Ascending aorta (tissue), 2 donors: ENCODE results near the gene EPM2AIP1. TPM values are rescaled to one million over a fixed set of nuclear protein-coding genes. Genes with fewer than 3 reads are reported as not detected.

Experiments used
- DNase-seq, 2 donors: peaks; one replicate each; pipeline ENCODE4 v3.0.0-alpha.2; 2019; ENCODE audit warnings: low spot score in 2 of 2
- H3K27ac ChIP-seq, 2 donors: fragments of 200-600 bp; sonication (generic); one replicate each; pipeline ENCODE4 v1.5.1; 2016 to 2017; ENCODE audit warnings: mild to moderate bottlenecking in 1 of 2
- H3K27me3 ChIP-seq: fragments of 200-600 bp; sonication (generic); one replicate; pipeline ENCODE4 v1.5.1; 2017
- H3K36me3 ChIP-seq, 2 donors: fragments of 200-600 bp; sonication (generic); one replicate each; pipeline ENCODE4 v1.5.1; 2016
- H3K4me1 ChIP-seq, 2 donors: fragments of 200-600 bp; sonication (generic); one replicate each; pipeline ENCODE4 v1.5.1; 2016 to 2017; ENCODE audit warnings: mild to moderate bottlenecking in 1 of 2
- H3K4me3 ChIP-seq, 2 donors: fragments of 200-600 bp; sonication (generic); one replicate each; pipeline ENCODE4 v1.5.1; 2016 to 2017; ENCODE audit warnings: mild to moderate bottlenecking in 1 of 2
- H3K9me3 ChIP-seq, 2 donors: fragments of 200-600 bp; sonication (generic); one replicate each; pipeline ENCODE4 v1.5.1; 2016
- CTCF ChIP-seq, 3 experiments: fragments of 200-600 bp in 2 of 3; fragments of 450-650 bp in 1 of 3; sonication (generic) in 2 of 3; IDR thresholded peaks; one replicate each; pipeline ENCODE4 v1.5.1; 2016 to 2019; ENCODE audit warnings: antibody characterized with exemption in 3 of 3, mild to moderate bottlenecking in 1 of 3, moderate library complexity in 1 of 3
- intact Hi-C: fragments of 100-400 bp; cut with DNase I; formaldehyde crosslinking; loops from one replicate; pipeline ENCODE4 v1.15.1; 2023
- total RNA-seq: library from RNA; depleted of rRNA; stranded (reverse); fragments of >200 nt; gene quantifications from one replicate; pipeline ENCODE4 v1.1.0, GENCODE V29; 2016

EPM2AIP1 gene
- total RNA-seq, 1 donor from 2014 or later = 1.9 TPM

- H3K27ac ChIP-seq = no peak overlapping the region
- peaks cover 69 to 91% of the 10 kb centered on the region in 2 donors for H3K36me3 ChIP-seq
- no peaks in the 10 kb centered on the region for H3K4me1 ChIP-seq
- H3K9me3 ChIP-seq = no peaks in the 10 kb centered on the region
- intact Hi-C loops = no loop called here
- H3K4me3 ChIP-seq = no peak overlapping the region
- no peak for TF ChIP-seq CTCF (IDR thresholded peaks at IDR 0.05)
- DNase-seq = no peak
- no peaks in the 10 kb centered on the region for H3K27me3 ChIP-seq
Measured at GRCh38 chr3:37017683-37018082, 24.8 kb upstream of the EPM2AIP1 start.

- intact Hi-C loops = no loop called here
- H3K36me3 ChIP-seq = peaks cover 72 to 92% of the 10 kb centered on the region in 2 donors
- TF ChIP-seq CTCF (IDR thresholded peaks at IDR 0.05) = no peak
- no peak overlapping the region for H3K27ac ChIP-seq
- DNase-seq = no peak
- H3K4me1 ChIP-seq = no peaks in the 10 kb centered on the region
- no peaks in the 10 kb centered on the region for H3K9me3 ChIP-seq
- no peaks in the 10 kb centered on the region for H3K27me3 ChIP-seq
- H3K4me3 ChIP-seq = no peak overlapping the region
Measured at GRCh38 chr3:37016903-37017302, 24.0 kb upstream of the EPM2AIP1 start.

DNA sequence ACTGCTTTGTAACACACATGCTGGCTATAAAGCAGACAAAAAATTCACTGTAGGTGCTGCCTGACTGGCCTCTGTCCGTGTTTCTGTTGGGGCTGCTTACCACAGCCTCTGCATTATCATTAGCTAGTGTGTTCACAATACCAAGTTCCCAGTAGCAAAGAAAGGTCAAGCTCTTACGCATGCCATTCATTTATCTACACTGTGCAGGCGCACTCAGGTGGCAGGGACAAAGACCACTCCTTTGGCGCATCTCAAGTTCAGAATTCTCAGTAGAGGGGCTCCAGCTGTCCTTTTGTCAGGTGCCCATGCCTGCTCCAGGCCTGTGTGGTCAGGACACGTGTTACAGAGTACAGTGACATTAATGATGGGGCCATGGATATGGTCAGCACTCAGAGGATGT is 22.7 kb upstream of the EPM2AIP1 start:
- TF ChIP-seq CTCF (IDR thresholded peaks at IDR 0.05) = no peak
- no peak overlapping the region for H3K27ac ChIP-seq
- peaks cover 67 to 91% of the 10 kb centered on the region in 2 donors for H3K36me3 ChIP-seq
- intact Hi-C loops = no loop called here
- no peaks in the 10 kb centered on the region for H3K9me3 ChIP-seq
- DNase-seq = no peak
- no peaks in the 10 kb centered on the region for H3K27me3 ChIP-seq
- no peaks in the 10 kb centered on the region for H3K4me1 ChIP-seq
- H3K4me3 ChIP-seq = no peak overlapping the region

DNA sequence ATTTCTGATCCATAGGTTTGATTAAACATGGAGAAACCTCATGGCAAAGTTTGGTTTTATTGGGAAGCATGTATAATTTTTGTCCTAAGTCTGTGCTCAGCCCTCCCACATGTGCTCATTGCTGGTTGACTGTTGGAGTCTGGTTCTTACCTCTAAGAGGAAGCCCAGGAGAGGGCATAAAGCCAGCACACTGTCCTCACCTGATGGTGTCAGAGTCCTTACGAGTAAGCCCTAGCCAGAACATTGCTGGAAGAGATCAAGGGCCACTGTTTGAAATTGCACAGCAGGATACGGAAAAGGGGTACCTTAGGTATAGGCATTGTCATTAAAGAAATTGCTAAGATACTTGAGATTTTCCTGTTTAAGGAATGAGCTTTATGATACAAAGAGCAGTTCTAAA is 21.7 kb upstream of the EPM2AIP1 start:
- no peak for TF ChIP-seq CTCF (IDR thresholded peaks at IDR 0.05)
- Histone ChIP-seq H3K4me3 (no peak overlapping the region), H3K36me3 (peaks cover 62 to 83% of the 10 kb centered on the region in 2 donors), H3K9me3 (no peaks in the 10 kb centered on the region), H3K27ac (no peak overlapping the region), H3K4me1 (no peaks in the 10 kb centered on the region), H3K27me3 (no peaks in the 10 kb centered on the region)
- intact Hi-C loops = no loop called here
- no peak for DNase-seq

- Histone ChIP-seq H3K27ac (peak within 1 kb of the TSS; percentile 99), H3K36me3 (peaks cover 25 to 29% of the 10 kb centered on the region in 2 donors), H3K4me1 (peaks cover 17 to 40% of the 10 kb centered on the region in 2 donors), H3K27me3 (no peaks in the 10 kb centered on the region), H3K4me3 (peak within 1 kb of the TSS; percentile 70 to 81), H3K9me3 (no peaks in the 10 kb centered on the region)
- intact Hi-C loops = loop anchor here (1.0 to 10.0 kb wide), 4 partner anchors 59 to 1141 kb away; partner anchors contain the start of genes ACAA1 and MYD88
- peak; percentile 100 for DNase-seq
- TF ChIP-seq CTCF (IDR thresholded peaks at IDR 0.05) = no peak
Measured at GRCh38 chr3:36993326-36994283, 674 bp upstream of the EPM2AIP1 start, which contains the start of gene MLH1. TSS of gene MLH1 (plus strand) at chr3:36993518. CDS start at chr3:36993548, 30 bp downstream.
